Parathyroid adenoma (tissue), 2 donors: ENCODE measurements around the gene PLIN1.
"Not testable (repeated sequence)": the region's sequence is repeated elsewhere in the genome, so short reads cannot be mapped to it uniquely, and the experiment has no call there.

Experiments
- H2AFZ ChIP-seq: fragments of 300-600 bp; sonication (generic); one replicate; pipeline ENCODE4 v1.7.0; 2017; ENCODE audit warnings: antibody characterized with exemption, mild to moderate bottlenecking
- H3K27ac ChIP-seq: fragments of 300-600 bp; sonication (generic); one replicate; pipeline ENCODE4 v1.7.0; 2017
- H3K27me3 ChIP-seq: fragments of 300-600 bp; sonication (generic); one replicate; pipeline ENCODE4 v1.7.0; 2017; ENCODE audit warnings: low read length; ENCODE audit not compliant: control insufficient read depth, insufficient read depth
- H3K36me3 ChIP-seq: fragments of 300-600 bp; sonication (generic); one replicate; pipeline ENCODE4 v1.7.0; 2017; ENCODE audit warnings: low read length; ENCODE audit not compliant: control insufficient read depth, insufficient read depth
- H3K4me1 ChIP-seq: fragments of 300-600 bp; sonication (generic); one replicate; pipeline ENCODE4 v1.7.0; 2017; ENCODE audit warnings: control low read depth
- H3K4me2 ChIP-seq: fragments of 300-600 bp; sonication (generic); one replicate; pipeline ENCODE4 v1.7.0; 2017; ENCODE audit warnings: low read length
- H3K4me3 ChIP-seq: fragments of 300-600 bp; sonication (generic); one replicate; pipeline ENCODE4 v1.7.0; 2017; ENCODE audit warnings: low read depth, low read length
- H3K79me2 ChIP-seq: fragments of 300-600 bp; sonication (generic); one replicate; pipeline ENCODE4 v1.7.0; 2017; ENCODE audit warnings: control low read depth
- H3K9ac ChIP-seq: fragments of 300-600 bp; sonication (generic); one replicate; pipeline ENCODE4 v1.7.0; 2017; ENCODE audit warnings: mild to moderate bottlenecking
- H3K9me3 ChIP-seq: fragments of 300-600 bp; sonication (generic); one replicate; pipeline ENCODE4 v1.7.0; 2017; ENCODE audit warnings: low read length; ENCODE audit not compliant: control insufficient read depth
- CTCF ChIP-seq: fragments of 300-600 bp; sonication (generic); IDR thresholded peaks from one replicate; pipeline ENCODE4 v1.7.0; 2017; ENCODE audit warnings: antibody characterized with exemption, mild to moderate bottlenecking
- donor health status: primary hyperparathyroidism.

The PLIN1 gene

DNA sequence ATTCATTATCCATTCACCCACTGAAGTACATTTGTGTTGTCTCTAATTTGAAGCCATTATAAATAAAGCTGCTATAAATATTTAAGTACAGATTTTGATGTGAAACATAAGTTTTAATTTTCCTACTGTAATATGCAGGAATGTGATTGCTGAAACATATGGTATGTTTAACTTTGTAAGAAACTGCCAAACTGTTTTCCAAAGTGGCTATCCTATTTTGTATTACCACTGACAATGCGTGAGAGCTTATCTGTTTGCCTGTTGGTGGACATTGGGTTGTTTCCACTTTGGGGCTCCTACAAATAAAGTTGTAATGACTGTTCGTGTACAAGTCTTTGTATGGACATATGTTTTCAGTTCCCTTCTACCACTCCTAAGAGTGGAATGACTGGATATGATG is 13.9 kb upstream of the PLIN1 start:
- no peak for TF ChIP-seq CTCF
- H3K4me3 ChIP-seq: no peak overlapping the region
- no peak overlapping the region for H2AFZ ChIP-seq
- no peak overlapping the region for H3K9ac ChIP-seq
- no peak overlapping the region for H3K27ac ChIP-seq
- H3K4me2 ChIP-seq: no peak overlapping the region
- peaks cover 2% of the 10 kb centered on the region for H3K4me1 ChIP-seq
- H3K79me2 ChIP-seq: peaks cover 4% of the 10 kb centered on the region
- no peaks in the 10 kb centered on the region for H3K9me3 ChIP-seq
- no peaks in the 10 kb centered on the region for H3K27me3 ChIP-seq
- no peaks in the 10 kb centered on the region for H3K36me3 ChIP-seq

- peaks cover 2% of the 10 kb centered on the region for H3K4me1 ChIP-seq
- H3K9me3 ChIP-seq: no peaks in the 10 kb centered on the region
- H3K27ac ChIP-seq: peak within 1 kb of the TSS; percentile 29
- peak within 1 kb of the TSS; percentile 91 for H3K4me3 ChIP-seq
- H3K9ac ChIP-seq: peak within 1 kb of the TSS; percentile 28
- TF ChIP-seq CTCF: no peak
- H3K79me2 ChIP-seq: peaks cover 4% of the 10 kb centered on the region
- peak within 1 kb of the TSS; percentile 85 for H2AFZ ChIP-seq
- H3K36me3 ChIP-seq: no peaks in the 10 kb centered on the region
- H3K27me3 ChIP-seq: no peaks in the 10 kb centered on the region
- peak within 1 kb of the TSS; percentile 88 for H3K4me2 ChIP-seq
These were observed 11.4 kb upstream of the PLIN1 start, which contains the start of the genes PEX11A and WDR93 for GRCh38 chr15:89690276-89691218. TSS of gene PEX11A (minus strand) at chr15:89690754. CDS start at chr15:89690632, 122 bp downstream. TSS of gene WDR93 (plus strand) at chr15:89690811. CDS start at chr15:89701747, 10,936 bp downstream.

DNA sequence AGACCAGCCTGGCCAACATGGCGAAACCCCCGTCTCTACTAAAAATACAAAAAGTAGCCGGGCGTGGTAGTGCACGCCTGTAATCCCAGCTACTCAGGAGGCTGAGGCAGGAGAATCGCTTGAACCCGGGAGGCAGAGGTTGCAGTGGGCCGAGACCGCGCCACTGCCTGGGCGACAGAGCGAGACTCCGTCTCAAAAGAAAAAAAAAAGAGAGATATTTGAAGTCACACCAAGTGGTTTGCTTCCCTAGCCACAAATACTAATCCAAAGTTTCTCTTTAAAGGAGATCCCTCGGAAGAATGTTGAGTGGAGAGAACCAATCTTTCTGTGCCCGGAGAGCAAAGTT is 10.7 kb upstream of the PLIN1 start:
- H3K27me3 ChIP-seq, H3K4me1 ChIP-seq, H3K36me3 ChIP-seq, H3K9me3 ChIP-seq, H3K27ac ChIP-seq, H3K9ac ChIP-seq, H3K79me2 ChIP-seq: not testable (repeated sequence)
- H3K4me3 ChIP-seq: peak overlapping the region; percentile 91
- peak overlapping the region; percentile 85 for H2AFZ ChIP-seq
- H3K4me2 ChIP-seq: peak overlapping the region; percentile 88

DNA sequence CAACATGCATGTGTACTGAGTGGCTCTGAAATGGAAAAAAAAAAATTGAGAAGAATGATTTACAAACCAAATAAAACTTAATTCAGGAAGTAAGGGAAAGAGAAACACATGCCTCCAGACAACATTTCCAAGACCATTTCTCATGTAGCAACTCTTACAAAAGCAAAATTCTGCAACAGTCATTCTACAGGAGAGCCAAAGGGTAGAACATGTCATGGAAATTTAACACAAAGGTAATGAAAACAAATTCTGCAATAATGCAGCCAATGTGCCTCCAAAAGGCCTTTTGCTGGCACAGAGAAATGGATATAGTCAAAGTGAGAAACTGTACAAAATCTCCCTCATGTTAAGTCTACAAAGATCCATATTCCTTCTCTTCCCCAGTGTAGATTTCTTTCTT is 7.4 kb upstream of the PLIN1 start:
- no peak overlapping the region for H3K4me2 ChIP-seq
- H2AFZ ChIP-seq: no peak overlapping the region
- no peaks in the 10 kb centered on the region for H3K36me3 ChIP-seq
- no peak overlapping the region for H3K4me3 ChIP-seq
- no peaks in the 10 kb centered on the region for H3K9me3 ChIP-seq
- H3K4me1 ChIP-seq: no peaks in the 10 kb centered on the region
- H3K9ac ChIP-seq: no peak overlapping the region
- peaks cover 4% of the 10 kb centered on the region for H3K79me2 ChIP-seq
- no peak for TF ChIP-seq CTCF
- no peak overlapping the region for H3K27ac ChIP-seq
- no peaks in the 10 kb centered on the region for H3K27me3 ChIP-seq

DNA sequence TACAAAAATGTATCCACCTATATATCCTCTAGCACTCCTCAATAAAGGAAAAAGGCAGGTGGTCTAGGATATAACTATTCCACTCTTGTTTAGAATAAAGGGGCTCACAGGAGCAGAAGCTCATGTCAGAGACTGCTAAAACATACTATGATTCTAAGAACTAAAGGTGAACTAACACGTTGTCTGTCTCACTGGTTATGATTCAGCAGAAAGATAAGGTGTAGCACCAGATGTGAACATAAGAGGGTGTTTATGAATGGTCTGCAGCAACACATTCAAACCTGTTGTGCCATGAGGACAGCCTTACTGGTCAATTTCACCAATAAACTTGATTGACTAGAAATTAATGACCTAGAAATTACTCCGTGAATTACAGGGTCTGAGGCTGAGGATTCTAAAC is 6.8 kb upstream of the PLIN1 start:
- Histone ChIP-seq H2AFZ (no peak overlapping the region), H3K36me3 (no peaks in the 10 kb centered on the region), H3K79me2 (peaks cover 4% of the 10 kb centered on the region), H3K4me1 (peaks cover 5% of the 10 kb centered on the region), H3K9me3 (no peaks in the 10 kb centered on the region), H3K9ac (no peak overlapping the region), H3K4me2 (no peak overlapping the region), H3K4me3 (no peak overlapping the region), H3K27me3 (no peaks in the 10 kb centered on the region), H3K27ac (no peak overlapping the region)
- TF ChIP-seq CTCF: no peak
